ACHN (cell line): ENCODE data around the gene ANO4.
A peak's percentile ranks its signal among the peaks of the same experiment; 100 is the strongest.

Source experiments
- DNase-seq: peaks from one replicate; pipeline ENCODE4 v3.0.0-alpha.2; 2015
- in situ Hi-C: cut with HindIII; loops from 2 replicates; pipeline ENCODE4 v1.10.0; 2017; ENCODE audit warnings: low sequenced_read_pairs, low pct_ligation_motif_present, low pct_unique_long_range_greater_than_20kb

Gene ANO4

GRCh38 chr12:100798286-100799160 lies 3.9 kb downstream of the ANO4 start:
- DNase-seq = no peak
- in situ Hi-C loops = no loop called here

- no peak for DNase-seq
- in situ Hi-C loops = no loop called here
Observed at GRCh38 chr12:100799770-100800169, 5.2 kb downstream of the ANO4 start.

GRCh38 chr12:100800723-100801122 lies 6.1 kb downstream of the ANO4 start:
- in situ Hi-C loops = no loop called here
- DNase-seq = no peak

GRCh38 chr12:100801320-100801719 lies 6.7 kb downstream of the ANO4 start:
- in situ Hi-C loops = no loop called here
- DNase-seq = no peak

DNA sequence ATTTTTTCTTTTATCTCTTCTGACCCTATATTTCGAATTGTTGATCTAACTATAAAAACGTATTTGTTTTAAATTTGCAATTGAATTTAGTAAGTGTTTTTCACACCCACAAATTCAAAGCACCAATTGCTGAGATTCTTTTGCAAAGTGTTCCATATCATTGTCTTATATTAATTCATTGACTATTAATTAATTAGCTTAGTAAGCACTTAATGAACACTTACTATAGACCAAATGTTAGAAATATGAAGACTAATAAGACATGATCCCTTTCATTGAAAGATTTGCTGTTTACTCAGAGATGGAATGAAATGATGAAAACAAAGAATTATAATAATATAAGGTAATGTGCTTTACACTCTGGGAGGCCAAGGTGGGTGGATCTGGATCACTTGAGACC lies 14.2 kb downstream of the ANO4 start:
- in situ Hi-C loops = no loop called here
- no peak for DNase-seq

DNA sequence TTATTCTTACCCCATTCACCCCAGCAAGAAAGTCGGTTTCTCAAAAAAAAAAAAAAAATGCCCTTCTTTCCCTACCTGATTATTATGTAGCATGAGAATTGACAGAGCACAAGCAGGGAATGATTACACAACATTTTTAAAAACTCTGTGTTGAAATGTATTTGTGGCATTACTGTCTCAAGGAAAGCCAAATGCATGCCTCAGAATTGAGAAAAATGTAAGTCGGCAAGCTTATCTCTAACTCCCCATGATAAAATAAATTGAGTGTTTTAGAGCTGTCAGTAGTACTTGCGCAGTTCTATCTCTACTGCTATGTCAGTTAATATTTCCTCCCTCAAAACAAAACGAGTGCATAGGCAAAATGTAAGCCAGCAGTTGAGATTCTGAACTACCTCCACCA lies 25.7 kb downstream of the ANO4 start:
- no peak for DNase-seq
- in situ Hi-C loops = no loop called here

DNA sequence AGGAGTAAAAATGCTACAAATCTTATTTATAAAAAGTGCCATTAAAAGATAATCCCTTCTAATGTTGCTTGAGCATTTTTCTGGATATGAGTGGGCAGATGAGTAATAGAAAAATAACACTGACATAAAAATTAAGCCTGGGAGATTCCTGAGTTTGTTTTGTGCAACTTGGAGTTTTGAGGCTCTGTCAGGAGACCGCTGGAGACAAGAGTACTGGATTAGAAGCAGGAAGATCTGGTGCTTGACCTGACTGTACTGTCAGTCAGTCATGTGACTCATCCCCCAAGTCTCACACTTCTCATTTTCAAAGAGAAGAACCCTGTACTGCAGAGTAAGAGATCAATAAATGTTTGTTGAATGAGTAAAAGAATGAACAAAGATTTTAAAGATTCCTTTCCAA lies 29.4 kb downstream of the ANO4 start:
- in situ Hi-C loops = no loop called here
- no peak for DNase-seq

DNA sequence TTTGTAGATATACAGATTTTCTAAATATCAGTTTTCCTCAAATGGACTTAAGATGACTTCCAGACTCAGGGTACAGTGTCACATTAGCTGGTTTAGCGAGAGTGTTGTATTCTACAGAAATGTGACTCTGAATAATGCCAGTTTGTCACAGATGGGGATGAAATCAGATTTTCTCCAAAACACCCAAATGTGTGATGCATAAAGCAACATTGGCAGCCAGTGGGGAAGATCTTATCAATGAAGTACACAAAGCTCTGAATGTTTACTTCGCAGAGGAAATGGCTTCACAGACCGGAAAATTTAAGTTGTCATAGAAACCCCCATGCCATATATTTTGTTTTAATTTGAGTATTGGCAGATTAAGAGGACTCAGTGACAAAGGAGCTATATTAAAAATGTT lies 29.9 kb downstream of the ANO4 start:
- no peak for DNase-seq
- in situ Hi-C loops = no loop called here

DNA sequence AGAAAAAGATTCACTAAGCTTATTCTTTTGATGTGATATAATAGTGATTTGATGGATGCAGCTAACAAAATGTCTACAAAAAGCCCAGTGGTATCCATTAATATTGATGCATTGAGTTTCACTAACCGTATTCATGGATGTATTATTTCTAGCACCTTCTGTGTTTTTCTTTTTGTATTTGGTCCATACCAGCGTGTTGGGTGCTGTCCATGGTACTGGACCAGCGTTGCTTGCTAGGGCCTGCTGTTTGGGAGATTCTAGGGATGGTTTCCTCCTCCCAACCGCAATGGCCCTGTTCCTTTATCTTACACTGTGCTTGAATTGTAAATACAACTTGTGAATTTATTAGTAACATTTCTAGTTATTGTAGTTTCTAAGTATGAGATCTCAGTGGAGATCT lies 31.7 kb downstream of the ANO4 start:
- DNase-seq = peak; percentile 65
- in situ Hi-C loops = no loop called here

DNA sequence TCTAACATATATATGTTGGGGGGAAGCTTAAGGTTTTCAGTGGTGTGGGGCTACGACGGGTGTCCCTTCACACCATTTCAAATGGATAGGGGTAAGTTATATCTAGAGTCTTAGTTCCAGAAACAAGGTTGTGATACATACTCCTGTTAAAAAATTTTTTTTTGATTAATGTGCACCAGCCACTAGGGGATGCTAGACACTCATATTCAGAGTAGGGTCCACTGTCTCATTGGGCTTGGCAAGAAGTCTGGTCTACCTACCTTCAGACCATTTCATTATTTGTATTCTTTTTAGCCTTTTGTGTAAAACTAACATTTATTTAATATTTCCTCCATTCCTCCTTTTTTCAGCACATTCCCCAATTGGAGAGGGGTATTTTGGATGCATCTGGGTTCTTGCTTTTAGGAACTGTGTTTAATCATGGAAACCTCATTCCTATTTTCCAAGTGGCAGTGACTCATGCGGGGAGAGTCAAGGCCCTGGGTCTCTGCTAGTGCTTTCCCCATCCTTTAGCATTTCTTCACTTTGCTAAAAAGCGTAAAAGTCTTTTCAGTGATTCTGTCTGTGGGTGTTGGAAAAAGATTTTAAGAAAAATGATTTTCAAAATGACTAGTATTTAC lies 33.4 kb downstream of the ANO4 start:
- DNase-seq = peak; percentile 75
- in situ Hi-C loops = no loop called here

DNA sequence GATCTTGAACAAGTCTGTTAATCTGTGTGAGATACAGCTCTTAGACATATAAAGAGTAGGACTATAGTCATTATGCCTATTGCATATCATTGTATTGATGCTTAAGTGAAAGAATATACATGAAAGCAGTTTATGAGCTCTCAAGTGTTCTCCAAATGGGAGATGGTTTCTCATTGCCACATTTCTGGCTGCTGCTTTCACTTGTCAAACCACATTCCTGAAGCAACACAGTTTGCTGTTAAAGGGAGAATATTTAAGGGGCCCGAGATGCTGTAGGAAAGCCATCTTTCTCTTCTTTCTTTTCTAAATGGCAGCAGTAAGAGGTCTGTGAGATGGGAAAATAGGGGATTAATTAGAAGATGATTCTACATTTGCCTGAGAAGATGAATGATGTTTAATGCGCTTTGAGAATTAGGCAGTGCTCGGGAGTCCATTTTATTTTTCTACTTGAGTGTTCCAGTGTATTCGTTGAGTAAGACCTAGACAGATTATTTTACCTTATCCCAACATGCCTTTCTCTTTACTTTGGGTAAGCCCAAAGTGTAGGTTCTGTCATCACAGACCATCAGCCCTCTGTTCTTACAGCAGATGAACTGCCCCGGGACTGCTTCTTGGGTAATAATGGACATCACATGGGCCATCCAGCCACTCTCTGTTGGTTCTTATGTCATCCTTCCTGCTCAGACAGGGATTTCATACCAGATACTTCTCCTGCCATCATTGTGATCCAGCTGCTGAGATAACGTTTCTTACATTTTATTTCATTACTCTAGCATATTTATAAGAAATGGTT lies 35.6 kb downstream of the ANO4 start:
- in situ Hi-C loops = no loop called here
- DNase-seq = no peak

DNA sequence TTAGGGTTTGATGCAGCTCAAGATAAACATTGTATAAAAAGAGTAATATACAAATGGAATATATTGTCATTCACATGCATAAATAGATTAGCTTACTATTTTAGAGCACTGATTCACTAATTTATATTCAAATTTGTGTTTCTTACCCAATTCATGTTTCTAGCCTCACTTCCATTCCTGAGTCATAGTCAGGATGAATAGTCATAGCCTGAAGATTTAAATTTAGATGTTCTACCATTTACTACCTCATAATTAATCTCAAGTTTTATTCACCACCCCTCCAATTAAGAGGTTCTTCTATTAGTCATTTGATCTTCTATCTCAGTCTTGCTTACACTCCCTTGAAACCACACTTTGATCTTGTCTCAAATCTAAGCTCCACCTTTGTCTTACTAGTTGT lies 38.7 kb downstream of the ANO4 start:
- in situ Hi-C loops = no loop called here
- DNase-seq = no peak

DNA sequence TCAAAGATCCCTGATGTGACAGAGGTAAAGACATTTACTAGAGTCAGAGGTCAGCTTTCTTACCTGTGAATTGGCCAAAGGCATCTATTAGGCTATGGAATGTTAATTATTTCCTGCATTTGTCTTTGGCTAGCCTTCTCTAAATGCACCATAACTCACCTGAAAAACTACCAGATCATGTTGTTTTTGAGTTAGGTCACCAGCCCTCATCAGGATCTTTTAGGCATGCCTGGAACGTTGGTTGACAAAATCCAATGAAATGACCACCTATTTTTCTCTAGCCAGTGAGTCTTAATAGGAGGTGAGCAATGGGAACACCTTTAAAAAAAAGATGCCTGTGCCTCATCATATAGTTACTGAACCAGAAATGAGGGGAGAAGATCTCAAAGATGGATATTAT lies 46.2 kb downstream of the ANO4 start:
- no peak for DNase-seq
- in situ Hi-C loops = no loop called here

DNA sequence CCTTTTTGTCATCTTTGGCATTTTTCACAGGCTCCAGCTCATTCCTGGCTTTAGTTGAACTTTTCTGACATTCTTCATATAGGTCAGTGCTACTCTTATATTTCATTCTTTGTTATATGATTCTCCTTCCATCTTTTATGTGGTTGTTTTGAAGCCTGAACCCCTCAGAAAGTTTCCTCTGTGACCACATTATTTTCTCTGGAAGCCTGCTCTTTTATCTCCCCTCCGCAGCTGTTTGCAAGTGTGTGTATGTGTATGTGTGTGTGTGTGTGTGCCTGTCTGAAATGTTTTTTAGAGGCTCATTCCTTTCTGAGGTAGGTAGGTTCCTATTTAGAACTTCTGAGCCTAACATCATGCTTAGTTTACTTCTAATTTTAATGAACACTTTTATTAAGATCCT lies 47.6 kb downstream of the ANO4 start:
- in situ Hi-C loops = no loop called here
- DNase-seq = no peak

DNA sequence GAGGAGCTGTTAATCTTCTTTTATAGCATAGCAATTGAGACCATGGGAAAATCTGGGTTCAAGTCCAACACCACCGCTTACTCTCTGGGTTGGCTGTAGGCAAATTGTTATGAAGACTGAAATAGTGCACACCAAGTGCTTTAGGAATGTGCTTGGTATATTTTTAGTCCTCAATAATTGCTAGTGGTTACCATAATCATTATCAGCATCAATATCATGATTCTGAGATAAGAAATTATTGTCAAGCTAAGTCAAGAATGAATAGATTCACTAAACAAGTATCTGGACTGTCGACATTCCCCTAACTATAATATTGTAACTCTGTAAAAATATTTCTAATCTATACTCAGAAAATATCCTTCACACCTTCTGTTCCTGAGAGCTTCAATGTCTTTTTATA lies 48.5 kb downstream of the ANO4 start:
- DNase-seq = no peak
- in situ Hi-C loops = no loop called here

- in situ Hi-C loops = no loop called here
Observed at GRCh38 chr12:100845095-100845494, 50.5 kb downstream of the ANO4 start.

GRCh38 chr12:100851637-100852036 lies 57.1 kb downstream of the ANO4 start:
- in situ Hi-C loops = no loop called here
- DNase-seq = no peak

More at GRCh38 chr12:100845095-100845494, 50.5 kb downstream of the ANO4 start:
- no peak for DNase-seq

DNA sequence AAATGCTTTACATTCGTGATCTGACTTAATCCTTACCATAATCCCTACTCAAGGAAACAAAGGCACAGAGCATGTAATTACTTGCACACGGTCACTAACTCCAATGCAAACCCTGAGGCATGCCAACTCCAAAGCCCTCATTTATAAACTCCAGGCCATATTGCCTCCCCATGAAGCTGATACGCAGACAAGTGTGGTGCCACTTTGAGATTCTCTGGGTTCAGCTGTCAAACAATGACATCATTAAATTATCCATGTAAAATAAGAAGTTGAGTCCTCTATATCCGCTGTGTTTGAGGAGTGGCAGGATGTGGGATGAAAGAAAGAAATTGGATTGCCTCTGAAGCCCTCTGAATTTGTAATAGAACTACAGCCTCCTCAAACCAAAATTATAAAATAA lies 62.8 kb downstream of the ANO4 start:
- DNase-seq = no peak
- in situ Hi-C loops = no loop called here

- in situ Hi-C loops = no loop called here
- DNase-seq = no peak
Observed at GRCh38 chr12:100857971-100858370, 63.4 kb downstream of the ANO4 start.
